H9 (cell line): ENCODE data around the gene CISD1. TPM values are rescaled to one million over a fixed set of nuclear protein-coding genes. Genes with fewer than 3 reads are reported as not detected.

Experiments
- DNase-seq: peaks from one replicate; pipeline ENCODE4 v3.0.0-alpha.2; 2017
- H2AFZ ChIP-seq: one replicate; pipeline ENCODE4 v1.6.1; 2013; ENCODE audit warnings: mild to moderate bottlenecking, low read length, control low read depth, moderate library complexity
- H2AK5ac ChIP-seq: 2 replicates; pipeline ENCODE4 v1.6.1; 2013; ENCODE audit warnings: low read length, control low read depth, mixed read lengths; ENCODE audit not compliant: insufficient read length
- H2BK120ac ChIP-seq: one replicate; pipeline ENCODE4 v1.6.1; 2013; ENCODE audit warnings: low read depth, mild to moderate bottlenecking, low read length, control low read depth, inconsistent platforms; ENCODE audit not compliant: poor library complexity, severe bottlenecking
- H2BK12ac ChIP-seq: 2 replicates; pipeline ENCODE4 v1.6.1; 2013; ENCODE audit warnings: low read length, control low read depth, mixed read lengths, low read depth; ENCODE audit not compliant: insufficient read length
- H2BK15ac ChIP-seq: 2 replicates; pipeline ENCODE4 v1.6.1; 2013; ENCODE audit warnings: low read depth, low read length, control low read depth
- H2BK20ac ChIP-seq: one replicate; pipeline ENCODE4 v1.6.1; 2013; ENCODE audit warnings: low read depth, mild to moderate bottlenecking, low read length, control low read depth, inconsistent platforms; ENCODE audit not compliant: poor library complexity, severe bottlenecking
- H2BK5ac ChIP-seq: 2 replicates; pipeline ENCODE4 v1.6.1; 2013; ENCODE audit warnings: low read length, control low read depth, mixed read lengths; ENCODE audit not compliant: insufficient read length
- H3K14ac ChIP-seq: 2 replicates; pipeline ENCODE4 v1.6.1; 2013; ENCODE audit warnings: low read length, control low read depth; ENCODE audit not compliant: insufficient read depth
- H3K18ac ChIP-seq: 2 replicates; pipeline ENCODE4 v1.6.1; 2013; ENCODE audit warnings: low read depth, mild to moderate bottlenecking, mixed read lengths, low read length, control low read depth; ENCODE audit not compliant: insufficient read length
- H3K23ac ChIP-seq: 2 replicates; pipeline ENCODE4 v1.6.1; 2013; ENCODE audit warnings: low read length, control low read depth, mixed read lengths, low read depth; ENCODE audit not compliant: insufficient read length
- H3K23me2 ChIP-seq: 2 replicates; pipeline ENCODE4 v1.6.1; 2013; ENCODE audit warnings: low read depth, mild to moderate bottlenecking, mixed read lengths, low read length, control low read depth; ENCODE audit not compliant: insufficient read length, poor library complexity, severe bottlenecking
- H3K27ac ChIP-seq: 2 replicates; pipeline ENCODE4 v1.5.1; 2013; ENCODE audit warnings: low read length, control low read depth, mixed read lengths, low read depth; ENCODE audit not compliant: insufficient read length
- H3K27me3 ChIP-seq: 2 replicates; pipeline ENCODE4 v1.6.1; 2013; ENCODE audit warnings: low read length, control low read depth, inconsistent platforms; ENCODE audit not compliant: insufficient read depth
- H3K4ac ChIP-seq: 2 replicates; pipeline ENCODE4 v1.6.1; 2013; ENCODE audit warnings: low read depth, mild to moderate bottlenecking, control low read depth, inconsistent platforms, low read length, moderate library complexity
- H3K4me1 ChIP-seq: 2 replicates; pipeline ENCODE4 v1.6.1; 2013; ENCODE audit warnings: low read length, control low read depth, inconsistent platforms; ENCODE audit not compliant: insufficient read depth
- H3K4me2 ChIP-seq: 2 replicates; pipeline ENCODE4 v1.6.1; 2013; ENCODE audit warnings: low read length, control low read depth, mixed read lengths; ENCODE audit not compliant: insufficient read length, insufficient read depth
- H3K56ac ChIP-seq: 2 replicates; pipeline ENCODE4 v1.6.1; 2013; ENCODE audit warnings: low read depth, mild to moderate bottlenecking, mixed read lengths, low read length, control low read depth; ENCODE audit not compliant: insufficient read length
- H3K79me1 ChIP-seq: 2 replicates; pipeline ENCODE4 v1.6.1; 2013; ENCODE audit warnings: low read depth, mild to moderate bottlenecking, moderate library complexity, low read length, control low read depth, inconsistent platforms; ENCODE audit not compliant: insufficient read depth, poor library complexity, severe bottlenecking
- H3K79me2 ChIP-seq: 2 replicates; pipeline ENCODE4 v1.6.1; 2013; ENCODE audit warnings: low read length, control low read depth, inconsistent platforms; ENCODE audit not compliant: insufficient read depth
- H3K9ac ChIP-seq: 2 replicates; pipeline ENCODE4 v1.6.1; 2013; ENCODE audit warnings: low read length, control low read depth, mixed read lengths; ENCODE audit not compliant: insufficient read length; ENCODE audit errors: extremely low read depth
- H3K9me3 ChIP-seq: one replicate; pipeline ENCODE4 v1.6.1; 2013; ENCODE audit warnings: low read depth, low read length, inconsistent platforms; ENCODE audit not compliant: control insufficient read depth
- H3T11ph ChIP-seq: one replicate; pipeline ENCODE4 v1.6.1; 2013; ENCODE audit warnings: mild to moderate bottlenecking, low read length, control low read depth, inconsistent platforms
- H4K20me1 ChIP-seq: one replicate; pipeline ENCODE4 v1.6.1; 2013; ENCODE audit not compliant: control insufficient read depth, insufficient read length, insufficient read depth
- H4K5ac ChIP-seq: 2 replicates; pipeline ENCODE4 v1.6.1; 2013; ENCODE audit warnings: low read depth, mild to moderate bottlenecking, mixed read lengths, low read length, control low read depth; ENCODE audit not compliant: insufficient read length
- H4K8ac ChIP-seq: replicated peaks from 2 replicates; pipeline ENCODE4 v1.6.1; 2013; ENCODE audit warnings: low read length, control low read depth, mixed read lengths, low read depth; ENCODE audit not compliant: insufficient read length
- H4K91ac ChIP-seq: 2 replicates; pipeline ENCODE4 v1.6.1; 2013; ENCODE audit warnings: low read depth, mild to moderate bottlenecking, moderate library complexity, mixed read lengths, low read length, control low read depth; ENCODE audit not compliant: insufficient read length
- H3K27ac Mint-ChIP-seq, 3 experiments: 2 replicates in 2 of 3; 3 replicates in 1 of 3; pipeline ENCODE4 v1.8.0; 2020 to 2021; ENCODE audit warnings: mixed read lengths in 3 of 3, mild to moderate bottlenecking in 1 of 3, moderate library complexity in 1 of 3
- H3K27me3 Mint-ChIP-seq: 2 replicates; pipeline ENCODE4 v1.8.0; 2021; ENCODE audit warnings: low read depth, mild to moderate bottlenecking, moderate library complexity, mixed read lengths
- H3K36me3 Mint-ChIP-seq, 3 experiments: 2 replicates in 2 of 3; 3 replicates in 1 of 3; pipeline ENCODE4 v1.8.0; 2020 to 2021; ENCODE audit warnings: low read depth in 3 of 3, mixed read lengths in 3 of 3; ENCODE audit not compliant: insufficient read depth in 1 of 3
- H3K4me1 Mint-ChIP-seq, 2 experiments: 2 replicates each; pipeline ENCODE4 v1.8.0; 2020; ENCODE audit warnings: mixed read lengths in 2 of 2
- H3K4me3 Mint-ChIP-seq, 2 experiments: 2 replicates in 1 of 2; 3 replicates in 1 of 2; pipeline ENCODE4 v1.8.0; 2020 to 2021; ENCODE audit warnings: mild to moderate bottlenecking in 2 of 2, mixed read lengths in 2 of 2, moderate library complexity in 1 of 2
- H3K9me3 Mint-ChIP-seq, 2 experiments: 2 replicates in 1 of 2; 3 replicates in 1 of 2; pipeline ENCODE4 v1.8.0; 2020; ENCODE audit warnings: mild to moderate bottlenecking in 2 of 2, mixed read lengths in 2 of 2, moderate library complexity in 1 of 2
- total RNA-seq: library from RNA; stranded (reverse); gene quantifications from 2 replicates; pipeline ENCODE4 v1.2.1, GENCODE V29; 2021
- TF ChIP-seq, protein P1 (sequence below): fragments of 200-600 bp; sonication (generic); conservative IDR thresholded peaks from 3 replicates; pipeline ENCODE4 v1.8.0; 2021; ENCODE audit warnings: antibody characterized with exemption, mild to moderate bottlenecking

Gene CISD1
- total RNA-seq, 1 experiment from 2014 or later: 42.0 TPM

GRCh38 chr10:58260334-58260733 lies 8.6 kb upstream of the CISD1 start:
- no peaks in the 10 kb centered on the region; the same call in 1 of the 2 replicates for H3K79me2 ChIP-seq
- H2BK12ac ChIP-seq: no peak overlapping the region
- H3K23me2 ChIP-seq: no peaks in the 10 kb centered on the region
- H4K20me1 ChIP-seq: no peaks in the 10 kb centered on the region
- H2AK5ac ChIP-seq: no peak overlapping the region
- H3K4me1 ChIP-seq: no peaks in the 10 kb centered on the region
- no peak overlapping the region for H2BK120ac ChIP-seq
- no peaks in the 10 kb centered on the region for H3K9me3 ChIP-seq
- Mint-ChIP-seq H3K27me3 (peaks cover 8% of the 10 kb centered on the region), H3K27ac (no peak overlapping the region), H3K9me3 (peaks cover 20 to 27% of the 10 kb centered on the region in 2 experiments), H3K4me3 (no peak overlapping the region), H3K36me3 (peaks cover 17 to 33% (median 26%) of the 10 kb centered on the region in 3 experiments), H3K4me1 (peaks cover 11 to 24% of the 10 kb centered on the region in 2 experiments)
- no peak overlapping the region for H2BK20ac ChIP-seq
- DNase-seq: no peak
- H3K23ac ChIP-seq: no peak overlapping the region
- H3K9ac ChIP-seq: no peak overlapping the region
- no peak overlapping the region for H4K5ac ChIP-seq
- H3K4ac ChIP-seq: no peak overlapping the region
- H3K27me3 ChIP-seq: no peaks in the 10 kb centered on the region
- H2BK5ac ChIP-seq: no peak overlapping the region
- H3K18ac ChIP-seq: no peak overlapping the region
- no peak overlapping the region for H3K56ac ChIP-seq
- H4K91ac ChIP-seq: no peak overlapping the region
- no peak overlapping the region for H3K27ac ChIP-seq
- no peak overlapping the region for H4K8ac ChIP-seq
- H3K4me2 ChIP-seq: no peak overlapping the region
- H2AFZ ChIP-seq: no peak overlapping the region
- H3K79me1 ChIP-seq: peaks cover 4% of the 10 kb centered on the region
- no peak overlapping the region for H3K14ac ChIP-seq
- H3T11ph ChIP-seq: no peak overlapping the region
- TF ChIP-seq, protein P1, sequence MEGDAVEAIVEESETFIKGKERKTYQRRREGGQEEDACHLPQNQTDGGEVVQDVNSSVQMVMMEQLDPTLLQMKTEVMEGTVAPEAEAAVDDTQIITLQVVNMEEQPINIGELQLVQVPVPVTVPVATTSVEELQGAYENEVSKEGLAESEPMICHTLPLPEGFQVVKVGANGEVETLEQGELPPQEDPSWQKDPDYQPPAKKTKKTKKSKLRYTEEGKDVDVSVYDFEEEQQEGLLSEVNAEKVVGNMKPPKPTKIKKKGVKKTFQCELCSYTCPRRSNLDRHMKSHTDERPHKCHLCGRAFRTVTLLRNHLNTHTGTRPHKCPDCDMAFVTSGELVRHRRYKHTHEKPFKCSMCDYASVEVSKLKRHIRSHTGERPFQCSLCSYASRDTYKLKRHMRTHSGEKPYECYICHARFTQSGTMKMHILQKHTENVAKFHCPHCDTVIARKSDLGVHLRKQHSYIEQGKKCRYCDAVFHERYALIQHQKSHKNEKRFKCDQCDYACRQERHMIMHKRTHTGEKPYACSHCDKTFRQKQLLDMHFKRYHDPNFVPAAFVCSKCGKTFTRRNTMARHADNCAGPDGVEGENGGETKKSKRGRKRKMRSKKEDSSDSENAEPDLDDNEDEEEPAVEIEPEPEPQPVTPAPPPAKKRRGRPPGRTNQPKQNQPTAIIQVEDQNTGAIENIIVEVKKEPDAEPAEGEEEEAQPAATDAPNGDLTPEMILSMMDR: no peak
- no peak overlapping the region for H2BK15ac ChIP-seq
